NCI-H748 (cell line): ENCODE results near the gene CAMSAP1.

ENCODE experiments used
- DNase-seq: peaks from one replicate; lab custom pipeline; 2025; ENCODE audit not compliant: unreplicated experiment; lab: John Stamatoyannopoulos, UW

The CAMSAP1 gene

DNA sequence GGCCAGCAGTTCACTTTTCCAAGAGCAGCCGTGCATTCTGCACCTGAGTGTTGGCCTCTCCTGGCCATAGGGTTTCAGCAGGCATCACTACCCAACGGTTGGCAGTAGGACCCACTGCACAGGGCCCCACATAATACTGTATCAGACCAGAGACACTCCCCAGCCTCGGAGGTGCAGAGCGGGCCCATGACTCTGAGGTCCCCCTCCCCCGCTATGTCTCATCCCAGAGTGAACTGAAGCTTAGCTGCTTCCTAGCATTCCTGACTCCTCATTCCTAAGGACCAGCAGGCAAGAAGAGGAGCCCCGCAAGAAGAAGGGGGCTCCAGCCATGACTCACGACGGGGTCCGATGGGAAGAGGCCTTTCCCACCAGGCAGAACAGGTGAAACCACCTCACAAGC is 67.2 kb downstream of the CAMSAP1 start:
- no peak for DNase-seq

DNA sequence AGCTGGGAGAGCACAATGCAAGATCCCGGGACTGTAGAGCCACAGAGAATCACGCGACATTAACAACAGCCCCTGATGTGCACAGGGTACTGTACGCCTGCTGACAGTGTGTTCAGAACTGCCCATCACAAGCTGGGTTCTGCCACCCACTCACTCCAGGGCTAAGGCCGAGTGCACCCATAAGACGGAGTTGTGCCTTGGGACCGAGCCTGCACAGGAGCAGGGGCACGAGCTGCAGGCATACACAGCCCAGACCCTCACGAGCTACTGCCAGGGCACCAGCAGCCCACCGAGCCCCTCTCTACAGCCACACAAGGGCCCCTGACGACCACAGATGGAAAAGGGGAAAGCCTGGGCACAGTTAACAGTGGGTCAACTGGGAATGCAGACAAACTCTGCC is 67.8 kb downstream of the CAMSAP1 start:
- no peak for DNase-seq

DNA sequence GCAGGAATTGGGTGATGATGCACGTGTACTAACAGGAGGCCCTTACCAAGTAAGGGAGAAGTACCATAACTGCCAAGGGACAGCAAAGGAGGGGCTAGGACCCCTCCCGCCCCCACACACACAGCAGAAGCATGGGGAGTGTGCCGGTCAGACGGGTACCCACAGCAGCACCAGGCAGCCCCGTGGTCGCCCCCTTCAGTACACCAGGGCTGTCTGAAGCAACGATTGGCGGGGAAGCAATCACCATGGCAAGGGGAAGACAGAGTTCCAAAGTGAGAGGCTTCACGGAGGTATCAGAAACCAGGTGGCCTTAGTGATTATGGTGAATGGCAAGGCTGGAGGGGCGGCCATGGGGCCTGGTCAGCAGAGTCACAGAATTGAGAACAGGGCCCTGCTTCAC is 72.2 kb downstream of the CAMSAP1 start:
- no peak for DNase-seq

DNA sequence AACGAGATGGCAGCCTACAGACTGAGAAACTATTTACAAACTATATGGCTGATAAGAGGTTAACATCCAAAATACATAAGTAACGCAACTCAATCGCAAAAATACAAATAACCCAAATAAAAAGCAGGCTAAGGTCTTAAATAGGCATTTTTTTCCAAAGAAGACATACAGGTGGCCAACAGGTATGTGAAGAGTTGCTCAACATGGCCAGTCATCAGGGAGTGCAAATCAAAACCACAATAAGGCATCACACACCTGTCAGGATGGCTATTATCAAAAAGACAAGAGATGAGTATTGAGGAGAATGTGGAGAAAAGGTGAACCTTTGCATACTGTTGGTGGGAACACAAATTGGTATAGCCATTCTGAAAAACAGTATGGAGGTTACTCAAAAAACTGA is 73.5 kb downstream of the CAMSAP1 start:
- no peak for DNase-seq

DNA sequence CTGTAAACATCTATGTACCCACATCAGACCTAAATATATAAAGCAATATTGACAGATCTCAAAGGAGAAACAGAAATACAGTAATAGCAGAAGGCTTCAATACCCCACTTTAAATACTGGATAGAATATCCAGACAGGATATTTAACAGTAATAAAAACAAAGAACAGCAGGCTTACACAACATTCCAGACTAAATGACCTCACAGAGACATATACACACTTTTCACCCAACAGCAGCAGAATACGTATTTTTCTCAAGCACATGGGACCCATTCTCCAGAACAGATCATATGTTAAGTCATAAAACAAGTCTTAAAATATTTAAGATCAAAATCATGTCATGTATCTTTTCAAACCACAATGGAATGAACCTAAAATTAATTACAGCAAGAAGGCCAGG is 76.8 kb downstream of the CAMSAP1 start:
- no peak for DNase-seq

DNA sequence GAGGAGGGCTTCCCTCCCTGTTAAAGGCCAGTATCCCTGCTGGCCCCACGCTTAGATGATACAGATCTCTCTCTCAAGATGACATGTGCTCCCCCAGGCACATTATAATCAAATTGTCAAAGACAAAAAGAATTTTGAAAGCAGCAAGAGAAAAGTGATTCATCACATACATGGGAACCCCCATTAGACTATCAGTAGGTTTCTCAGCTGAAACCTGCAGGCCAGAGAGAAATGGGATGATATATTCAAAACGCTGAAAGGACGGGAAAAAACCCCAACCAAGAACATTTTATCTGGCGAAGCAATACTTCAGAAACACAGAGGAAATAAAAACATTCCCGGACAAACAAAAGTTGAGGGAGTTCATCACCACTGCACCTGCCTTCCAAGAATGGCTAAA is 78.7 kb downstream of the CAMSAP1 start:
- DNase-seq, result no peak

DNA sequence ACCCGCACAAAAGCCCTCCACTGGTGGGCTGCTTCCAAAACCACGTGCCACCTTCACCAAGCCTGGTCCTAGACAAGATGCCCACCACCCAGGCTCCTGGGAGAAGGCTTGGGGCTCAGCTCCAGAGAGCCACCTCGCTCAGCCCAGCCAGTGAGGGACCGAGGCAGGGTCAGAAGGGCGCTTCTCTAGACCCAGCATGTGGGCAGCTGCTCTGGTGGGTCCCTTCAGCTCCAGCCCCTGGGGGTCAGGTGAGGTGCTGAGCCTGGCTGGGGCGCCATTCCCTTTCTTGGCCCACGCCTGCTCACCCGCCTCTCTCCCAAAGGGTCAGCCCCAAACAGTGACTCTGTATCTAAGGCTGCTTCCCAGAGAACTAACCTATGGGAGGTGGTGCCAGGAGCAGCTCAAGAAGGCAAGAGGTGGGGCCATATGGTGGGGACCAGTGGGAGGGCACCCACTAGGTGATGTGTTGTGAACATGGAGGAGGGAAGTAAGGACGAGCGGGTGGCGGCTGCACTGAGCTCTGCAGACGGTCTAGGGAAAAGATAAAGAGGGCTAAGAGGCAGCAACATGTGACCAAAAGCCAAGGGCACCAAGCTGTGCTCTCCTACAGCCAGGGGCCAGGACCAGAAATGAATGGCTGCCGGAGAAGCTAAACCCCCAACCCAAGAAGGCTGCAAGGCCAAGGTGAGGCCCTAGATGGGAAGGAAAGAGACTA is 79.3 kb downstream of the CAMSAP1 start:
- no peak for DNase-seq

DNA sequence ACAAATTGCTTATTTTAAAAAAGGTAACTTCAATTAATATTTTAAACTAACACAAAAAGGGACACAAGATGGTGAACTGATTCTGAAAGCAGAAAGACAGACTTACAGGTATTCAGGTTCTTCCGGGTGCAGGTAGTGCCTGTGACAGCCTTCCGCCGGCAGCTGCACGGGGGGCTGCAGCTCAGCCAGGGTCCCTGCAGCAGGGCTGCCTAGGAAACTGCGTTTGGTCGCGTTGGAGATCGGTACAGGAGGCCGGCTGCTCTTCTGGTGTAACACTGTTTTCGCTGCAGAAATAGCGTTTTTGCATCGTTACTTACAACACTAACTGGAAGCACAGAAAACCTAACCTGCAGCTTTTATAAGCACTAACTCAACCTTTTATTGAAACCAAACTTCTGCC is 80.0 kb downstream of the CAMSAP1 start:
- no peak for DNase-seq

DNA sequence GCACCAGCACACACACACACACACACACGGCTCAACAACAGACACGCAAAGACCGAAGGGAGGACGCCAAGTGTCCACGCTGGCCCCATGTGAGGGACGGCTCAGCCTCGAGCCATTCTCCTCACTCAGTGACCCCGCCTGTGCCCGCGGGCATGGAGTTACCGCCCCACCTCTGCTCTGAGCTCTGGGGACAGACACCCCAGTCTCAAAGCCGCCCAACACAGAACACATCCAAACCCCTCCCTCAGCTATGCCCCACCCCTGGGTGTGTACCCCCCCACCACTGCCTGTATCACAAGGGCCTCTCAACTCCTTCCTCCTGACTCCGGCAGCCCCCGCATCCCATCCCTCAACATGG is 81.2 kb downstream of the CAMSAP1 start:
- no peak for DNase-seq

DNA sequence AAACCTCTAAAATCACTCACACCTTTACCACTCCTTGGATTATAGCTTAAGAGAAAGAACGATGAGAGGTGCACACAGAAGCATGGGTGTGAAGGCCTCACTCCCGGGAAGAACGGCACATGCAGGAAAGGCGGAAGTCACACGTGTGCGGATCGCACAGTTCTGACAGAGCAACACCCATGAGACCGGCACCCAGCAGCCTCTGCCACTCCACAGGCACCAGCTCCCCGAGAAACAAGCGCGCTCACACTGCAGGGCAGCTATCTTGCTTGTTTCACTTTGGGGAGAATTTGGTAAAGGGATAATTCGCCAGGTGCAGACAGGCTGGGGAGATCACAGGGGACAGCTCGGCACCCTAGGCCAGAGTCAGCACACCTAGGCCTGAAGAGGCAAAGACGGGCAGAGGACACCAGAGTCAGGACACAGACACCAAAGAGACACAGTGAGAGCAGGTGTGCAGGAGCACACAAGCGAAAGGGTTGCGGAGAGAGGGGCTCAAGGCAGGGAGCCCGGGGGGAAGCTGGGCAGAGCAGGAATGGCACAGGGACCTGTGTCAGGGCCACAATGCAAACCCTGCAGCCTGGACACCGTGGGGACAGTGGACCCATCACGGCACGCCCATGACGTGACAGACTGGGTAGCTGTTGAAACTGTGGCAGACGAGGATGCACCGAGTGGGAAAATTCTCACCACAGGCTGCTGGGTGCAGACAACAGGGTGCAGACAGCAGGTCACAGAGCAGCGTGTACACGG is 81.7 kb downstream of the CAMSAP1 start:
- no peak for DNase-seq

DNA sequence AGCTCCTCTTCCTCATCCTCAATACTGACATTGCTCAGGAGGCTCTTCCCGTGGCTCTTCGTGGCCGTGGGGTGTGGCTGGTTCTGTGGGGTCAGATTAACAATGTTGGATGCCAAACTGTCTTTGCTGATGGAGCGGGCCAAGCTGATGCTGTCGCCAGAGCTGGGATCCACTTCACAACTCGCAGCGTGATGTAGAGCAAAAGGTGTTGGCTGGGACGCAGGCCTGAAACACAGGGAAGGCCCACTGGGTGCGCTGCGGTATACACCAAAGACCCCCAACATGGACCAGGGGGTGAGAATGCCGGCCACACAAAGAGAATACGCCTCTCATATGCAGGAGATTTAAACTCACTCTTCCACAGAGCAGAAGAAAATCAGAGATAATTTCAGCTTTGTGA is 84.3 kb downstream of the CAMSAP1 start:
- DNase-seq, result no peak

DNA sequence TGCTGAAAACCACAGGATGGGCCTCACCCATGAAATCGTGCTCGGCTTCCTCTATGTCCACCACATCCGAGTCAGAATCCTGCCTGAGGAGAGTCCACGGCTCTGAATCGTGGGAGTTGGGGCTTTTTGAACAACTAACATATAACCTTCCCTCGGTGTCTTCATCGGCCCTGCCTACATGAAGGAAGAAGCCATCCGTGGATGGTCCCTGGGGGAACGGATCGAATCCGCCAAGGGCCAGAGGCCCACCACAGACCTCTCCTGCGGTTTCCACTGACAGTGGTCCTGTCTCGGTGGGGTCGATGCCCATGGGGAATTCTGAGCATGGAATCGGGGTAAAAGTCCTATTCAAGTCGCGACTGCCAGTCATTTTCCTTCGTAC is 85.0 kb downstream of the CAMSAP1 start:
- no peak for DNase-seq

DNA sequence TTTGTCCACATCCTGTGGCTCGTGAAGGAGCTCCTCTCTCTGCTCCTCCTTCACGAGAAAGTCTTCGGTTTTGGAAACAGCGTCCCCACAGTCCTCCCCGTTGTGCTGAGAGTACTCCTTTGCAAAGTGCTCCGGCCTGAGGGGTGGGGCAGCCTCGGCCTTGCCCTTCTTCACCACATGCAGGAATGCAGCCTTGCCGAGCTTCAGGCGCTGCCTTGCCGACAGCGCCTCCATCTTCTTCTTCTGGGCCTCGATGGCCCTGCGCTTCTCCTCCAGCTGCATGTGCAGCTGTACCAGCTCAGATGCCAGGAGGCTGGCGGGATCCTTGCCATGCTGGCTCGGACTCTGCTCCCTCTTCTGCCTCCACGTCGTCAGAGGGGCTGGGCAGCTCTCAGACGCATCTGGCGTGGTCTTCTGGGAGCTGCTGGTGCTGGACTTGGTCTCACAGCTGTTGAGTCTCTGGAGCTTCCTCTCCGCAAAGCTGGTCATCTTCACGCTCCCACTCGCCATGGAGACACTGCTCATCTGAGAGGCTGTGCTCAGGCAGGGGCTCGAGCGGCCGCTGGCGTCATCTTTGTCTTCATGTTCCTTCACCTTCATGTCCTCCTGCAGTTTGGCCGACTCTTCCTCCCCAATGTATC is 85.5 kb downstream of the CAMSAP1 start:
- no peak for DNase-seq

DNA sequence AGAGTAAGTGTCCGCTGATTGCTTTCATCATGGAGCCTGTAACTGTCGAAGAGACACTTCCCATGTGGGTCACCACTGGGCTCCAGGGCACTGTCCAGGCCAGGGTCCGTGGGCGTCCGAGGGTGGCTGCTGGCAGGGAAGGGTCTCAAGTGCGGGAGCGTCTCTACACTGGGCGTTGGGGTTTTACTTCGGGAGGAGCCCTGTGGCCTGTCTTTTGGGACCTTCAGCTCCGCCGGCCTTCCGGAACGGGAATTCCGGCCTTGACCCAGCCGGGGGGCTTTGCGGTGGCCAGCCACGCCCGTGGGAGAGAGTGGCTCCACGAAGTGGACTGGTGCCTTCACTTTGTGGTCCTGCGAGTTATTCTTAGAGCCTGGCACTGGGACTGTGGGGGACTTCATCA is 86.2 kb downstream of the CAMSAP1 start:
- DNase-seq, result no peak

DNA sequence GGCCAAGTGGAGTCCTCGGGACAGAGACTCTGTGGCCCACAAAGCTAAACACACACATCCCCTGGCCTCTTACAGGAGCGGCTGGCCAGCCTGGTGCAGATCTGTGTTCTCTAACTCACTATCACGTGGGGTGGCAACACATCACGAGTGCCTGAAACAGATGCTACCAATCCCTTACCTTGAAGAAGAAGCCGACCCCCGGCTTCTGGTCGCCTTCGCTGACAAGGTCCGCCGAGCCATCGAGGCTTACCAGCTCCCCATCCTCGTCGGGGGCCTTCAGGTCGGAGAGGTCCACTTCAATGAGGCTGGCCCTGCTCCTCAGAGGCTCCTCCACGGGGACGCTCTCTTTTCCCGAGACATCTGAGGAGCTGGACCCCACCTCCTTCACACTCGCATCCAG is 86.7 kb downstream of the CAMSAP1 start:
- DNase-seq, result no peak

DNA sequence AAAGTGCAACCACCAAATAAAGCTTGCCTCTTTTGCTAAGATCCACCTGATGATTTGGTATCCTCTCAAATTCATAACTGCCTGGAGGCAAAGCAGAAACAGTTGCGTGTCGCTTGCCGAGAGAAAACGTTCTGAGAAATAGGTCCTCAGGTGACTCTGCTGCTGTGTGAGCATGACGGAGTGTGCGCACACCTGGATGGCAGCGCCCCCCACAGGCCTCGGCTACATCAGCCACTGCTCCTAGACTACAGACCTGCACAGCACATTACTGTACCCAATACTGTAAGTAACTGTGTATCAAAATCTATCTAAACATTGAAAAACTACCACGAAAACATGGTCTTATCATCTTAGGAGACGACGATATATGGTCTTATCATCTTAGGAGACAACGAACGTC is 87.4 kb downstream of the CAMSAP1 start:
- no peak for DNase-seq

DNA sequence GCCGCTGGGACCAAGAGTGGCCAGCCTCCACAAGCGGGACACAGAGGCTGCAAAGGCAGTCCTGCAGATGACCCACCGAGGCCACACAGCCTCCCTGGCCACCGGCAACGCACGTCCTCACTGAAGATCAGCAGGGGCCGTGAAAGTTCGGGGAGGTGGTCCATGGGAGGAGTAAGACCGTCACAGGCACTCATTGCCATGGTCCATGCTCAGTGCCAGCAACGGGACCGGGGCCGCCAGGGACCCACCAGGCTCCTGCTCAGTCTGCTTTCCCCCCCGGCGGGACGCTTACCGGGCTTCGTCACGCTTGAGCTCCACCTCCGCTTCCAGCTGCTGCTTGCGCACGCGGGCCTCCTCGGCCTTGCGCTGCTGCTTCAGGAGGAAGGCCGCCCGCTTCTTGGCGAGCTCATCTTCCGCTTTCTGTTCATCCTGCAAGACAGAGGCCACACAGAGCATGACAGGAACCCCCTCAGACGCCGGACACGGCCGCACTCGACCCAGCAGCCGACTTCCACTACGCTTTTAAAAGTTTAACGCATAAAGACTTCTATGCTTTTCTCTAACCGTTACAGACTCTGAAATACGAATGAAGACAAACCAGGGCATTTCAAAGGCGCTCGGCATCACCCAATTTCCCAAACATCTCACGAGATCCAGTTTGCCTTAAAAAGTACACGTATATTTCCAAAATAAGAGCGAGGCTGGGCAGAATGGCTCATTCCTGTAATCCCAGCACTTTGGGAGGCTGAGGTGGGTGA is 88.4 kb downstream of the CAMSAP1 start:
- DNase-seq, result no peak

DNA sequence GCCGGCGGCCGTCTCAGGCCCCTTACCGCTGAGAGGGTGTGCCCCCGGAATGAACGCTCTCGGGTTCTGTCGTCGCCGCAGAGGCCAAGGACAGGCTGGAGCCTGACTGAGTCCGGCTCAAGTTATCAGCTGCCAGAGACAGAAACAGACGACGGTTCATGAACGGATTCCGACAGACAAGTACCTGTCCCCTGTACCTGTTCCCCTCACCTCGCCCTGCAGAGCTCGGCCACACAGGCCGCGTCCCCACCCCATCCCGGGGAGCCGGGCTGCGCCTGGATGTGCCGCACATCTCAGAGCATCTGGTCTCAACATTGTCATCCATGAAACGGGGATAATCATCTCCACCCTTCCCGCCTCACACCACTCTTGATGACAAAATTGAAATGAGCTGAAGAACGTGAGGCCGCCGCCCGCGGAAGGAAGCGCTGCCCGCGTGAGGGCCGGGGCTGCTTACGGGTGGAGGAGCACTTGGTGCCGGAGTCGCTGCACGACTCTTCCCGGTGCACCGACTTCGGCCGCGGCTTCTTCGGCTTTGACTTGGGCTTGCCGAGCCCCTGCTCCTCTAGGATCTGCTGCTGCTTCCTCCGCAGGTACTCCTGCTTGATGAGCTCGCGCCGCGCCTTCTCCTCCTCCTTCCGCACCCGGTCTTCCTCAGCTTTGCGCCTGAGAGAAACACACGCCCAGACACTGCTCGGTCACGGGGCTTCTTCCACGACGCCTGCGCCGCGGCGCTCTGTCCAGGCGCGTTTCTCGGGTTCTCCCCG is 89.2 kb downstream of the CAMSAP1 start:
- no peak for DNase-seq

DNA sequence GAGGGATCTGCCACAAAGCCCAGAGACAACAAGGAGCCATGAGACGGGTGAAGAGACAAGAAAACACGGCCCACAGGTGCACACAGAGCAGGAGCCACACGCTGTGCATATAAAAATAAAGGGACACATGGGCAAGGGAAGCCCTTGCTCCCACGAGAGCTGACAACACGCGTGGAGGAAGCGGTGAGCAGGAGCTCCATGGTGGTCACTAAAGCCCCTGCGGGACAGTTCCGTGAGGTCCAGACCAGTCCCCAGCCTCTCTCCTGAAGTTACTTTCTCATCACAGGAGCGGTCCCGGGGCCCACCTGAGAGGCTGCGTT is 90.7 kb downstream of the CAMSAP1 start:
- no peak for DNase-seq

DNA sequence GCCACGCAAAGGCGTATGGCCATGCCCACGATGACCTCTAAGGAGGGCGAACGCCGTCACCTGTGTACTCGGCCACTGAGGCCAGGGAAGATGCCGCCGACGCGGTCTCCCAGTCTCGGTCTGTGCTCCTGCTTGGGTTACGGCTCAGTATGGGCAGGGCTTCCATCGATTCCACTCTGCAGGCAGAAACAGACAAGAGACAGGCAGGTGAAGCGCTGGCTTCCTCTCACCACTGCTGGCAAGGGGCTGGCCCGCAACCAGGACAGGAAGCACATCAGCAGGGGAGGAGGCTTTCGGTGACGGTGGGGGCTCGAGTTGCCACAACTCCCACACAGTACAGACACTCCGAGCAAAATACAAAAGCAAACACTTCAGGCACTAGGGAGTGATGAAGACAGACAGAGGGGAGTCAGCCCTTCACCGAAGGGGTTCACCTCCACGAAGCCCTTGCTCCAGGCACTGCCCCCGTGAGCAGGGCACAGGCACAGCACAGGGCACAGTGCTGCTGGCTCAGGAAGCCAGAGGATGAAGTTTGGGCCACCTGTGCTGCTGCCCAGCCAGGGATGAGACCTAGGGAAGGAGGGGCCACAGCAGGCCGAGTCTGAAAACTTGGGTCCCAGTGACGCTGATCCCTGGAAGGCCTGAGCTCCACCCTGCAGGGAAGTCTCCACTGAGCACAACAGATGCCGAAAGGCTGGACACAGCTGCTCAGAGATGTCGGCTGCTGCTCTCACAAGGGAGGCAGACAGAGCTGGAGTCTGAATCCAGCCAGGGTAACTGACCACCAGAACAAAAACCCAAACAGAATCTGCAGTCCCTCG is 91.3 kb downstream of the CAMSAP1 start:
- no peak for DNase-seq
